Epithelial cell of esophagus (primary cell): ENCODE measurements around the gene FARP1.

Source experiments
- DNase-seq: peaks from one replicate; pipeline ENCODE4 v3.0.0; 2010; ENCODE audit warnings: low read depth
- H3K4me3 ChIP-seq: 2 replicates; pipeline ENCODE4 v1.5.1; 2011; ENCODE audit warnings: mild to moderate bottlenecking, low read length, control low read depth
- TF ChIP-seq, protein P1 (sequence below): IDR thresholded peaks from 2 replicates; pipeline ENCODE4 v1.5.1; 2011; ENCODE audit warnings: low read depth, mild to moderate bottlenecking, low read length, control low read depth, inconsistent platforms; ENCODE audit not compliant: insufficient read depth; ENCODE audit errors: missing control alignments

The FARP1 gene

DNA sequence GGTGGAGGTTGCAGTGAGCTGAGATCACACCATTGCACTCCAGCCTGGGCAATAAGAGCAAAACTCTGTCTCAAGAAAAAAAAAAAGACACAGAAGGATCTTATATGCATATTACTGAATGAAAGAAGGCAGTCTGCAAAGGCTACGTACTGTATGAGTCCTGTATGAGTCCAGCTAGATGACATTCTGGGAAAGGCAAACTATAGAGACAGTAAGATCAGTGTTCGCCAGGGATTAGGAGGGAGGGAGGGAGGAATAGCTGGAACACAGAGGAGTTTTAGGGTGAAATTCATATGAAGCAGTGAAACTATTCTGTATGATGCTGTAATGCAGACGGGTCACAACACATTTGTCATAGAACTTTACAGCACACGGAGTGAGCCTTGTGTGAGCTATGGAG lies 200.1 kb downstream of the FARP1 start:
- H3K4me3 ChIP-seq: no peak overlapping the region
- no peak for DNase-seq
- TF ChIP-seq, protein P1, sequence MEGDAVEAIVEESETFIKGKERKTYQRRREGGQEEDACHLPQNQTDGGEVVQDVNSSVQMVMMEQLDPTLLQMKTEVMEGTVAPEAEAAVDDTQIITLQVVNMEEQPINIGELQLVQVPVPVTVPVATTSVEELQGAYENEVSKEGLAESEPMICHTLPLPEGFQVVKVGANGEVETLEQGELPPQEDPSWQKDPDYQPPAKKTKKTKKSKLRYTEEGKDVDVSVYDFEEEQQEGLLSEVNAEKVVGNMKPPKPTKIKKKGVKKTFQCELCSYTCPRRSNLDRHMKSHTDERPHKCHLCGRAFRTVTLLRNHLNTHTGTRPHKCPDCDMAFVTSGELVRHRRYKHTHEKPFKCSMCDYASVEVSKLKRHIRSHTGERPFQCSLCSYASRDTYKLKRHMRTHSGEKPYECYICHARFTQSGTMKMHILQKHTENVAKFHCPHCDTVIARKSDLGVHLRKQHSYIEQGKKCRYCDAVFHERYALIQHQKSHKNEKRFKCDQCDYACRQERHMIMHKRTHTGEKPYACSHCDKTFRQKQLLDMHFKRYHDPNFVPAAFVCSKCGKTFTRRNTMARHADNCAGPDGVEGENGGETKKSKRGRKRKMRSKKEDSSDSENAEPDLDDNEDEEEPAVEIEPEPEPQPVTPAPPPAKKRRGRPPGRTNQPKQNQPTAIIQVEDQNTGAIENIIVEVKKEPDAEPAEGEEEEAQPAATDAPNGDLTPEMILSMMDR: no peak

DNA sequence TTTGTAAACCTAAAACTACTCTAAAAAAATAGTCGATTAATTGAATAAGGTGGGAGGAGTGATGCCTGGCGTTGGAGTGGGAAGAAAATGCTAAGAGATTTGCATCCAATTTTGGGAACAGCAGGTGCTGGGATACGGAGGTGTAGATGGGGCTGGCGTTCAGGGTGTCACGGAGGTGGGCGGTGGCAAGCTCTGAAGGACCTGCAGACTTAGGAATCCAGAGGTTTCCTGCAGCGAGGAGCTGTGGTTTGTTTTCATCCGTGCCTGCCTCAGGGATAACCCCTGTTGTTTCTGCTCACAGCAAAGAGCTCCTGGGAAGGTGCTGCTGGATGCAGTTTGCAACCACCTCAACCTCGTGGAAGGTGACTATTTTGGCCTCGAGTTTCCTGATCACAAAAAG lies 200.6 kb downstream of the FARP1 start:
- no peak for DNase-seq
- TF ChIP-seq, protein P1: no peak
- H3K4me3 ChIP-seq: no peak overlapping the region

DNA sequence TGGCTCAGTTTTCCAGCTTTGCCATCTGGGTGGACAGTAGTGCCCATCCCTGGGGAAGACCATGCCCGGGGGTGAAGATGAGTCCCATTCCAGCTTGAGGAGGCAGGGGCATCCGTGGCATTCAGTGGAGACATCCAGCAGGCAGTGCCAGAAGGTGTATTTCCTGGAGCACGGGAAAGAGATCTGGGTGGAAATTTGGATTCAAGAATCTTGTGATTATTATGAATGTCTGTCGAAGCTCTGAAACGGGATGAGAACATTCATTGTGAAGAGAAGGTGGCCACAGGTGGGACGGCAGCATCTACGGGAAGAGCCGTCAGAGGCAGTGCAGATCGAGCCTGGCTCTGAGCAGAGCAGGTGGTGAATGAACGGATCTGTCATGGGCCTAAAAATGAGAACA lies 201.5 kb downstream of the FARP1 start:
- DNase-seq: no peak
- no peak overlapping the region for H3K4me3 ChIP-seq
- TF ChIP-seq, protein P1: no peak

DNA sequence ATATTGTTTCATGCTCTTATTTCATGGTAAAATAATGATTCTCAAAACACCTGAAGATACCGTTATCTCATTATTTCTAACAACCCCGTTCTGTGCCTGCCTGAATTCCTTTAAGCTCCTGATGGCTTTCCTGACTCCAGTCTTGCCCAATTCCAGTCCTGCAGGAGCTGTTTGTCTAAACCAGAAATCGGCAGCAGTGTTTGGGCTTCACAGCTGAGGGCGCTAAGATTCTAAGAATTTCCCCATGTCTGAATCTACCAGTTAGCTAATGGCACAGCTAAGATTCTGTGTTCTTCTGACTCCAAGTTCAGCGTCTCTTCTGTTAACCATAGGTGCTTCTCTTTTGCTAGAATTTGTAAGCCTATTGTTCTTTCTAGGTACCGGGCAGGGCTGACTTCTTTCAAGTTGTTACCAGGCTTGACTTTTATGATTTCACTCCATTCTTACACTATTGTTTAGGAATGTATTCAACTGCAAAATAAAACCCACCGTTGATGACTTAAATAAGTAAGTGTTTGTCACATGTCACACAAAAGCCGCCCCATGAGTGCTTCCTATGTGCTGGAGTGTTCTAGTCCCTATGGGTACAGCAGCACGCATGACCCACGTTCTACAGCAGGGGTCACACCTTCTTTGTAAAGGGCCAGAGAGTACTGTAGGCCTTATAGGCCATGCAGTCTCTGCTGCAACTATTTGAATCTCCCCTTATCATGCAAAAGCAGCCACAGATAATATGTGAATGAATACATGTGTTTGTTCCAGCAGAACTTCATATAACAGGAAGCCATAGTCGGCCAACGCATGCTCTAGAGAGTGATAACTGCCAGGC lies 202.4 kb downstream of the FARP1 start:
- no peak for DNase-seq
- H3K4me3 ChIP-seq: no peak overlapping the region
- TF ChIP-seq, protein P1: no peak

DNA sequence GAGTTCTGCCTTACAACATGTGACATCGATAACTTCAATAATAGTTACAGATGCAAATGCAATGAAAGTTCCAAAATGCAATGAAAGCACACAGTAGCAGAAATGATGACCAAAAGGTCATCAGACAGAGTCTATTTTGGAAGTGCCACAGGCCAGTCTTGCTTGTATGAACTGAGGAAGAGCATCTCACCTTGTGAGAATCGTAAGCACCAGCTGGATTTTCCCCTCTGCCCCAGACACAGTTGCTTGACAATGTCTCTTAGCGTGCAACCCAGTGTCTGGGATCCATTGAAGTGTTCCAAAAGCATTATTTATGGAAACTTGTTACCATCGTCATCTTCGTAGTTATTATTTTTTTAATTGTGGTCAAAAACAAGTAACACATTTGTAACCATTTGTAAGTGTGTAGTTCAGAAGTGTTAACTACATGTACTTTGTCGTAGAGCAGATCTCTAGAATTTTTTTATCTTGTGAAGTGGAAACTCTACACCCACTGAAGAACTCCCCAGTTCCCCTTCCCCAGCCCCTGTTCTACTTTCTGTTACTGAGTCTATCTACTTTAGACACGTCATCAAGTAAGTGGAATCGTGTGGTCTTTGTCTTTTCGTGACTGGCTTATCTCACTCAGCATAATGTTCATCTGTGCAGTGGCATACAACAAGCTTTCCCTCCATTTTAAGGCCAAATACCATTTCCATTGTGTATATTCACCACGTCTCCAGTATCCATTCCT lies 204.2 kb downstream of the FARP1 start:
- no peak overlapping the region for H3K4me3 ChIP-seq
- no peak for DNase-seq
- TF ChIP-seq, protein P1: no peak

DNA sequence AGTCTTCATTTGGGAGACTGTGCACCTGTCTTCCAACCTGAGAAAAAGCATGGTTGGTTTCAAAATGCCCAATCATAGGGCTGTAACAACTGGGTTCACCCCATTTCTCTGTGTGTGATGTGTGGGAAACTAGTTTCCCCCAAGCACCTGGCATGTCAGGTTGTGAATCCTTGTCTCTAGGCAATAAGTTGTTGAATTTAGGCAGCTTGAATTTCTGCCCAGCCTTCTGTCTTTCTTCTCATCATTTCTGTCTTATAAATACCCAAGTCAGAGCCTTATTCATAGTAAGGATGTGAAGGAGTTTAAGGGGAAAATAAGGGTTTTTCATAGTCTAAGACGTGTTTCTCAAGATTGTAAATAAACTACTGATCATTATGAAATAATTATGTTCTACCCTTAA lies 204.9 kb downstream of the FARP1 start:
- DNase-seq: no peak
- no peak overlapping the region for H3K4me3 ChIP-seq
- TF ChIP-seq, protein P1: no peak
